ENCODE measurements around the gene FNDC10. TPM values are rescaled to one million over a fixed set of nuclear protein-coding genes. Genes with fewer than 3 reads are reported as not detected.
A peak's percentile ranks its signal among the peaks of the same experiment; 100 is the strongest.

The FNDC10 gene
- total RNA-seq, 1 donor from 2014 or later = 7.4 TPM

DNA sequence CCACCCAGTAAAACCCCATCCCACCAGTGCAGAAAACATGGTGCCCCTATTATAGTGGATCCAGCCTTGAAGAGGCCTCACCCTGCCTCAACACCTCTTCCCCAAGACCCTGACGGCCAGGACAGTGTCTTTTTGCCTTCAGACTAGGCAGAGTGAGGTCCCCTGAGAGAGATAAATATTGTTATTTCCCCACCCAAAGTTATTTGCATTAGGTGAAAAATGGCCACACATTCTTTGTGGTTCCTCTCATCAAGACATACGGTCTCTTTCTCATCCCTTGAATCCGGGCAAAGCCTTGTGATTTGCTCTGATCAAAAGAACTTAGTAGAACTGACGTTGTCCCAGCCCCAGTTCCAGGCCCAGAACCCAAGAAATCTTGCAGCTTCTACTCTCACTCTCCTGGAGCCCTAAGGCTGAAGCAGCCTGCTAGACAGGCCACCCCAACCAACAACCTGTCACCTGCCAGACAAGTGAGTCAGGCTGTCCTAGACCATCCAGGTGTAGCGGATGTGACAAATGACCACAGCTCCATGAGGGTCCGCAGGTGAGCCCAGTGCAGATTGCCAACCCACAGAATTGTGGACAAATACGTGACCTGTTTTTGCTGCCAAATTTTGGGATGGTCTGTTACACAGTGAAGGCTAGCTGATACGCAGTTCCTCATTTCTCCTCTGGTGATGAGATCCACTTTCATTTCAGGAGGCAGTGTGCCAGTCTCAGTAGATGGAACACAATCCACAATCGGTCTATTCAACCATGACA lies 17.2 kb downstream of the FNDC10 start:
- FAIRE-seq = no peak
- no peaks in the 10 kb centered on the region for H3K36me3 ChIP-seq (ENCODE audit: insufficient read depth, low read length)
- peak overlapping the region; percentile 34 for H3K27ac Mint-ChIP-seq (ENCODE audit: unreplicated experiment)
- H3K4me1 ChIP-seq (ENCODE audit: insufficient read depth, low read length) = no peaks in the 10 kb centered on the region
- TF ChIP-seq, protein P1, sequence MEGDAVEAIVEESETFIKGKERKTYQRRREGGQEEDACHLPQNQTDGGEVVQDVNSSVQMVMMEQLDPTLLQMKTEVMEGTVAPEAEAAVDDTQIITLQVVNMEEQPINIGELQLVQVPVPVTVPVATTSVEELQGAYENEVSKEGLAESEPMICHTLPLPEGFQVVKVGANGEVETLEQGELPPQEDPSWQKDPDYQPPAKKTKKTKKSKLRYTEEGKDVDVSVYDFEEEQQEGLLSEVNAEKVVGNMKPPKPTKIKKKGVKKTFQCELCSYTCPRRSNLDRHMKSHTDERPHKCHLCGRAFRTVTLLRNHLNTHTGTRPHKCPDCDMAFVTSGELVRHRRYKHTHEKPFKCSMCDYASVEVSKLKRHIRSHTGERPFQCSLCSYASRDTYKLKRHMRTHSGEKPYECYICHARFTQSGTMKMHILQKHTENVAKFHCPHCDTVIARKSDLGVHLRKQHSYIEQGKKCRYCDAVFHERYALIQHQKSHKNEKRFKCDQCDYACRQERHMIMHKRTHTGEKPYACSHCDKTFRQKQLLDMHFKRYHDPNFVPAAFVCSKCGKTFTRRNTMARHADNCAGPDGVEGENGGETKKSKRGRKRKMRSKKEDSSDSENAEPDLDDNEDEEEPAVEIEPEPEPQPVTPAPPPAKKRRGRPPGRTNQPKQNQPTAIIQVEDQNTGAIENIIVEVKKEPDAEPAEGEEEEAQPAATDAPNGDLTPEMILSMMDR (IDR thresholded peaks at IDR 0.05; ENCODE audit: insufficient read depth, low read depth, low read length) = no peak
- TF ChIP-seq EZH2 (IDR thresholded peaks at IDR 0.05; ENCODE audit: insufficient read depth, low read length) = no peak
- H3K4me3 ChIP-seq (ENCODE audit: insufficient read depth, low read depth, low read length) = no peak overlapping the region
- no peak overlapping the region for H3K9ac ChIP-seq (ENCODE audit: low read length)
- no peak for DNase-seq (ENCODE audit: low read depth)
- H3K27me3 ChIP-seq (ENCODE audit: insufficient read depth, low read length) = peaks cover 28% of the 10 kb centered on the region
- H3K4me1 Mint-ChIP-seq (ENCODE audit: low read depth, unreplicated experiment) = no peaks in the 10 kb centered on the region
- H3K4me3 Mint-ChIP-seq (ENCODE audit: unreplicated experiment) = no peak overlapping the region
- H3K79me2 ChIP-seq (ENCODE audit: insufficient read depth, low read length) = no peaks in the 10 kb centered on the region
- no peaks in the 10 kb centered on the region for H3K9me3 ChIP-seq (ENCODE audit: insufficient read depth, low read depth, low read length)
- no peaks in the 10 kb centered on the region for H3K9me3 Mint-ChIP-seq (ENCODE audit: unreplicated experiment)
- H2AFZ ChIP-seq (ENCODE audit: low read depth, low read length) = no peak overlapping the region
- no peak overlapping the region for H3K27ac ChIP-seq (ENCODE audit: low read depth, low read length)
- no peaks in the 10 kb centered on the region for H3K36me3 Mint-ChIP-seq (ENCODE audit: low read depth, unreplicated experiment)
- no peaks in the 10 kb centered on the region for H4K20me1 ChIP-seq (ENCODE audit: insufficient read depth, low read length)
- H3K27me3 Mint-ChIP-seq (ENCODE audit: low read depth, unreplicated experiment) = peaks cover 47% of the 10 kb centered on the region
- no peak overlapping the region for H3K4me2 ChIP-seq (ENCODE audit: low read length)

DNA sequence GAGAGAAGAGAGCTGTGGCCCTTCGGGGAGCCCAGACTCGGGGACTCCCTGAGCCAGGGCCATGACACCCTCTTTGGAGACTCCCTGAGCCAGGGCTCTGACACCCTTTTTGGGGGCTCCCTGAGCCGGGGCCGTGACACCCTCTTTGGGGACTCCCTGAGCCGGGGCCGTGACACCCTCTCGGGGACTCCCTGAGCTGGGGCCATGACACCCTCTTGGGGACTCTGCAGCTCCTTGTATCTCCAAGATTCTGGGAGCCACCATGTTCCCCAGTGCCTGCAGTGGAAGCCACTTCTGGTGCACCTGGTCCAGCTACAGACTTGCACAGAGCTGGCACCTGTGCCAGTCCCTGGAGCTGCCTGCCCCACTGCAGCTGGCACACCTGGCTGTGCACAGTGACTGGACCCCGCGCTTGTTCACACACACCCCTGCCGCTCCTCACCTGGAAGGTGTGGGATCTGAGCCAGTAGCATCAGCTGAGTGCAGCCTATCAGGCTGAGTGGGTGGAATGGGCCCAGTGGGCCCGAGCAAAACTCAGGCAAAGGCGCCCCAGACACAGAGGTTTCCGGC lies 21.5 kb downstream of the FNDC10 start:
- Histone ChIP-seq H3K4me2 (ENCODE audit: low read length) (no peak overlapping the region), H3K79me2 (ENCODE audit: insufficient read depth, low read length) (peaks cover 12% of the 10 kb centered on the region), H3K36me3 (ENCODE audit: insufficient read depth, low read length) (no peaks in the 10 kb centered on the region), H2AFZ (ENCODE audit: low read depth, low read length) (no peak overlapping the region), H3K4me3 (ENCODE audit: insufficient read depth, low read depth, low read length) (no peak overlapping the region), H3K4me1 (ENCODE audit: insufficient read depth, low read length) (peaks cover 8% of the 10 kb centered on the region), H3K9me3 (ENCODE audit: insufficient read depth, low read depth, low read length) (no peaks in the 10 kb centered on the region), H3K9ac (ENCODE audit: low read length) (no peak overlapping the region), H3K27ac (ENCODE audit: low read depth, low read length) (no peak overlapping the region), H4K20me1 (ENCODE audit: insufficient read depth, low read length) (peaks cover 5% of the 10 kb centered on the region), H3K27me3 (ENCODE audit: insufficient read depth, low read length) (peaks cover 21% of the 10 kb centered on the region)
- FAIRE-seq = no peak
- DNase-seq (ENCODE audit: low read depth) = no peak
- no peaks in the 10 kb centered on the region for H3K9me3 Mint-ChIP-seq (ENCODE audit: unreplicated experiment)
- no peak overlapping the region for H3K4me3 Mint-ChIP-seq (ENCODE audit: unreplicated experiment)
- peaks cover 9% of the 10 kb centered on the region for H3K4me1 Mint-ChIP-seq (ENCODE audit: low read depth, unreplicated experiment)
- H3K36me3 Mint-ChIP-seq (ENCODE audit: low read depth, unreplicated experiment) = peaks cover 1% of the 10 kb centered on the region
- TF ChIP-seq EZH2 (IDR thresholded peaks at IDR 0.05; ENCODE audit: insufficient read depth, low read length) = no peak
- TF ChIP-seq, protein P1 (IDR thresholded peaks at IDR 0.05; ENCODE audit: insufficient read depth, low read depth, low read length) = no peak
- peaks cover 37% of the 10 kb centered on the region for H3K27me3 Mint-ChIP-seq (ENCODE audit: low read depth, unreplicated experiment)
- H3K27ac Mint-ChIP-seq (ENCODE audit: unreplicated experiment) = no peak overlapping the region
